NCI-H1048 (cell line): ENCODE measurements around the gene NOD2.
A peak's percentile ranks its signal among the peaks of the same experiment; 100 is the strongest.

Experiments used
- DNase-seq: peaks from one replicate; lab custom pipeline; 2025; lab: John Stamatoyannopoulos, UW

The NOD2 gene

DNA sequence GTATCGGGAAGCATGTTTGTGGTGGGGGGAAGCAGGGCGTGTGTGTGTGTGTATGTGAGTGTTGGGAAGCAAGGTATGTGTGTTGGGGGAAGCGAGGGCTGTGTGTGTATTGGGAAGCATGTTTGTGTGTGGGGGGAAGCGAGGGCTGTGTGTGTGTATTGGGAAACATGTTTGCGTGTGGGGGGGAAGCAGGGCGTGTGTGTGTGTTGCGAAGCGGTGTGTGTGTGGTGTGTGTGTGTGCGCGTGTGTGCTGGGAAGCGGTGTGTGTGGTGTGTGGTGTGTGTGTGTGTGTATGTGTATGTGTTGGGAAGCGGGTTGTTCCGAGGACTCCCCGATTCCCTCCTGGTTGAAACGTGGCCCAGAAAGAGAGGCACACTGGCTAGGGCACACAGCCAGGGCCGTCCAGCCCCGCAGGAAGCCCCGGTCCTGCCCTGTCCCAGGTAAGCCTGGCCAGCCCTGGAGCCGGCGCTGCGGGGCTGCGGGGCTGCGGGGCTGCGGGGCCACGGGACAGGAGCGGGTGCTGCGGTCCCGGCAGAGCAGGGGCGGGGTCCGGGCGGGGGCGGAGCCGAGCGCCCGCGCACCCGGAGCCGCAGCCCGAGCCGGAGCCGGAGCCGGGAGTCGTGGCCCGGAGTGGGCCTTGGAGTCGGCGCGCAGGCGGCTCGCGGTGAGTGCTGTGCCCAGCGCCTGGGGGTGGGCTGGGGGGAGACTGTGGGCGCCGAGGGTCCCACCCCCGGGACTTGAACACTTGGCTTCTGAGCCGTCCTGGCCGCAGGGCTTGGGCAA, at the start of gene NOD2:
NOD2 (plus strand) TSS at position 608 of the 783 bp plus-strand sequence. CDS start 5,890 bp downstream, outside the sequence.
- DNase-seq: no peak

DNA sequence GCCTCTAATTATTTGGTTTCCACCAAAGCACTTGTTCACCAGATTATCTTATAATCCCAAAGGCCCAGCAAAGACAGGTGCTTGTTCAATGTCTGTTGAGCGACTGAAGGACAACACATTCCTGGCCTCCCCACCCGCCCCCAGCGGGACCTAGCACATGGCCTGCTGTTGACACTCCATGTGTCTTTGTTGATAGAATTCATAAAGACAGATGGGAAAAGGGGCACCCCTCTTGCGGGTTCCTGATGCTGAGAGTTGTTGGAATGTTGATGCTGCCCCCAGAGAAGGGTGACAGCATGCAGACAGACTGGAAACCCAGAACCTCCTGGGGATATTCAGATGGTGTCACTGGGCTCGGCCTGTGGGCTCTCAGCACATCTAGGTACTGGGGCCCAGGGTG, 49.2 kb upstream of the NOD2 start:
- DNase-seq: no peak

DNA sequence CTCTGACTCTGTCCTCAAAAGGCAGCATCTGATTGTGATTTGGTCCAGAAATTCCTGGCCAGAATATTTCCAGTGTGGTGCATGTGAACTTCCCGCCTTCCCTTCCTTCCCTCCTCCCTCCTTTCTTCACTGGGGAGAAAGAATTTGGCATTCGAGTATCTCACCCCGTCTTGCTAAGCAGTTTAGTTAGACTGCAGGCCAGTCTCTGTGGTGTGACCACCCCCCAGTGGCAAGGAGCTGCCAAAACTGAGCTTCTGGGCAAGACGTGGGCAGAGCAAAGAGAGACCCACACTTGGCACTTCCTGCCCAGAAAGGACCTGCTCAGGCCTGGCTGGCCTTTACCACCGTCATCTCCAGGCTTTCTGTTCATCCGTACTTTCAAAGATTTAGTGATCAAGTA, 48.7 kb upstream of the NOD2 start:
- no peak for DNase-seq

GRCh38 chr16:50645563-50646220, 47.7 kb upstream of the NOD2 start:
- no peak for DNase-seq

GRCh38 chr16:50646345-50646744, 47.1 kb upstream of the NOD2 start:
- DNase-seq: no peak

DNA sequence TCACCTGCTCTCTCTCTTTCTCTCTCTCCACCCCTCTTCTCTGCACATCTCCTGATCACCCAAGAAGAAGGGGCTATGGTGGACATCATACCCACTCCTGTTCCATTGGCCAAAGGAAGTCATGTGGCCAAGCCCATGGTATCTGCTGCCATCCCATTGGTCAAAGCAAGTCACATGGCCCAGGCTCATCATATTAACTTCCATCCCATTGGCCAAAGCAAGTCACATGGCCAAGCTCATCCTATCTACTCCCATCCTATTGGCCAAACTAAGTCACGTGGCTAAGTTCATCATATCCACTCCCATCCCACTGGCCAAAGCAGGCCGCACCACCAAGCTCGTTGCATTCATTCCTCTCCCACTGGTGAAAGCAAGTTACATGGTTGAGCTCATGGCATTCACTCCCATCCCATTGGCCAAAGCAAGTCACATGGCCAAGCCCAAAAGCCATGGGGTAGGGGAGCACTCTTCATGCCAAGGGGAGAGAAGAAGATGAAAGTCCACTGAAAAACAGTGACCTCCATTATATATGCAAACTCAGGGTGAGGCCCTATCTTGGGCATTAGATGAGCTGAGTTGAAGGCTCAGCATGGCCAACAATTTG, 41.5 kb upstream of the NOD2 start:
- DNase-seq: no peak

- no peak for DNase-seq
Observed at GRCh38 chr16:50652836-50653425, 40.5 kb upstream of the NOD2 start.

- no peak for DNase-seq
Observed at GRCh38 chr16:50653633-50654519, 39.5 kb upstream of the NOD2 start.

GRCh38 chr16:50655558-50656055, 37.8 kb upstream of the NOD2 start:
- DNase-seq: no peak

GRCh38 chr16:50657241-50657640, 36.2 kb upstream of the NOD2 start:
- no peak for DNase-seq

GRCh38 chr16:50659806-50660205, 33.6 kb upstream of the NOD2 start:
- DNase-seq: no peak

GRCh38 chr16:50662306-50662940, 31.0 kb upstream of the NOD2 start:
- DNase-seq: no peak

DNA sequence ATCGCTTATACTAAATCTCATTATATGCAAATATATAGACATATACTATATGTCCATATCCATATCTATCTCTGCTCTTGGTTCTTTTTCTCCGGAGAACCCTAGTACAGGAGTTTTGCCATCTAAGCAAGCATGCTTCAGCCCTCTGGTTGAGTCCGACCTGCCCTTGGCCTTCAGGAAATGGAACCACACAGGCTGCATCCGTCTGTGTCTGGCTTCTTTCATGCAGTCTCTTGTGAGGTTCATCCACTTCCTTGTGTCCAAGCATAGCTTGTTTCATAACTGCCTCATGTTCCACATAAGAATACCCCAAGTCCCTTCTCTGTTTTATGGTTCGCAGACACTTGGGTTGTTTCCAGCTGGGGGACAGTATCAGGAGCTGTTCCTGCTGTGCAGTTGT, 29.1 kb upstream of the NOD2 start:
- DNase-seq: no peak

DNA sequence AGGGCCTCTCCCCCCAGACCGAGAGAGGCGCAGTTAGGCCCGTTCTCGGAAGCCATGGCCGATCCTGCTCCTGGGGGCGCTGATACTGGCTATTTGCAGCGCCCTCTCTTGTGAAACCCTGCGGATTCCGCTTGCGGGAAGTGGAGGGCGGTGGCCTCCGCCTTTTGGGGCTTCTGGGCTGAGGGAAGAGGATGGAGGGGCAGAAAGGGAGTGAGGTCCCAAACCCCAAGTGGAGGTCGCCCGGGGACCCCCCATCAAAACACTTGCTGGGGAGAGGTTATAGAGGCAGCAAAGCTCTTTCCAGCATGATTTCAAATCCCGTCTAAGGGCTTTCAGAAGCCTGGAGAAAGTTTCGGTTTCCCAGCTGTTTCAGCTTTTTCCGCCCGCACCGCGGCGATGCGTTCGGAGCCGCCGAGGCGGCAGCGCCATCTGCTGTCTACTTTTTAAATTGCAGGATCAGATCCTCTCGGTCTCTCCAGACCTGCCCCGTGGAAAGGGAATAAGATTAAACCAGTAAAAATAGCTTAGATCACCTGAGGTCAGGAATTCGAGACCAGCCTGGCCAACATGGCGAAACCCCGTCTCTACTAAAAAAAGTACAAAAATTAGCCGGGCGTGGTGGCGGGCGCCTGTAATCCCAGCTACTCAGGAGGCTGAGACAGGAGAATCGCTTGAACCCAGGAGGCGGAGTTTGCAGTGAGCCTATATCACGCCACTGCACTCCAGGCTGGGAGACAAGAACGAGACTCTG, 28.1 kb upstream of the NOD2 start:
- DNase-seq: peak; percentile 0

GRCh38 chr16:50666658-50667496, 26.5 kb upstream of the NOD2 start:
- no peak for DNase-seq

- DNase-seq: no peak
Observed at GRCh38 chr16:50667497-50668367, 25.7 kb upstream of the NOD2 start.

- no peak for DNase-seq
Observed at GRCh38 chr16:50668368-50669008, 24.9 kb upstream of the NOD2 start.

DNA sequence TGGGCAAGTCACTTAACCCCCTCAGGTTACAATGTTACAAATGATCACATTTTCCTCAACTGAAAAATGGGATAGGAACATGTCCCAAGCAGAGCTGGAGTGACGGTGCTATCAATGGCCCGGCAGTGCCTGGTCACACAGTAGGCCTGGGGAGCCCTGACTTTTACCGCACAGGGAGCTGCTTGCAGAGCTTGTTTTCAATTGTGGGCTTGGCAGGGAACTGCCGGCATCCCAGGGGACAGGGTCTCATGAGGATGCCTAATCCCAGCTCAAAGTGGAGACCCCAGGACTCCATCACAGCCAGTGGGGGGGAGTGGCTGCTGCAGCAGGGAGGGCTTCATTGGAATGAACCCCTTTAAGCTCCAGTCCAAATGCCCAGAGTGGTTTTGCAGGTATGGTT, 23.7 kb upstream of the NOD2 start:
- no peak for DNase-seq
